NOMO-1 (cell line): Measurements from ENCODE around the gene SERTAD2.

Source experiments
- DNase-seq, 2 experiments: peaks; one replicate each; lab custom pipeline; 2025; ENCODE audit not compliant: unreplicated experiment in 2 of 2; lab: John Stamatoyannopoulos, UW

The SERTAD2 gene

GRCh38 chr2:64650296-64650695 lies 3.4 kb downstream of the SERTAD2 start:
- no peak for DNase-seq

DNA sequence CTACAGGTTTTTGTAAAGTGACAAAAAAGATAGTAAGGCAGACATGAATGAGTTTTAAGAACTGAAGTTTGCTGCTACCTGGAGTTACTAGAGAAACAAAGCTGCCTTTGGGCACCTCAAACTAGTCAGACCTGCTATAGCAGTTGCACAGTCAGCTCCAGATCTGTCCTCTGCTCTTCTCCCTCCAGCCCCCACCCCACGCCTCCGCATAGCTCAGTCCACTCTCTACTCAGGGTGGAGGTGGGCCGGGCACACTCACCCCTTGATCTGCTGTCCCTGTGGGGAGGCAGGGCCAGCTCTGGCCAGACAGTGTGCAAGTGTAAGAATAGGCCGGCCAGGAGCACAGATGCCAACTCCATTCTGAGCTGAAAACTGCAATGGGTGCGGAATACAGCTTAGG lies 4.1 kb downstream of the SERTAD2 start:
- no peak for DNase-seq

- DNase-seq: no peak
These were observed 4.7 kb downstream of the SERTAD2 start for GRCh38 chr2:64649013-64649484.

- DNase-seq: peak; percentile 46 to 78
These were observed 7.5 kb downstream of the SERTAD2 start for GRCh38 chr2:64646007-64646880.

DNA sequence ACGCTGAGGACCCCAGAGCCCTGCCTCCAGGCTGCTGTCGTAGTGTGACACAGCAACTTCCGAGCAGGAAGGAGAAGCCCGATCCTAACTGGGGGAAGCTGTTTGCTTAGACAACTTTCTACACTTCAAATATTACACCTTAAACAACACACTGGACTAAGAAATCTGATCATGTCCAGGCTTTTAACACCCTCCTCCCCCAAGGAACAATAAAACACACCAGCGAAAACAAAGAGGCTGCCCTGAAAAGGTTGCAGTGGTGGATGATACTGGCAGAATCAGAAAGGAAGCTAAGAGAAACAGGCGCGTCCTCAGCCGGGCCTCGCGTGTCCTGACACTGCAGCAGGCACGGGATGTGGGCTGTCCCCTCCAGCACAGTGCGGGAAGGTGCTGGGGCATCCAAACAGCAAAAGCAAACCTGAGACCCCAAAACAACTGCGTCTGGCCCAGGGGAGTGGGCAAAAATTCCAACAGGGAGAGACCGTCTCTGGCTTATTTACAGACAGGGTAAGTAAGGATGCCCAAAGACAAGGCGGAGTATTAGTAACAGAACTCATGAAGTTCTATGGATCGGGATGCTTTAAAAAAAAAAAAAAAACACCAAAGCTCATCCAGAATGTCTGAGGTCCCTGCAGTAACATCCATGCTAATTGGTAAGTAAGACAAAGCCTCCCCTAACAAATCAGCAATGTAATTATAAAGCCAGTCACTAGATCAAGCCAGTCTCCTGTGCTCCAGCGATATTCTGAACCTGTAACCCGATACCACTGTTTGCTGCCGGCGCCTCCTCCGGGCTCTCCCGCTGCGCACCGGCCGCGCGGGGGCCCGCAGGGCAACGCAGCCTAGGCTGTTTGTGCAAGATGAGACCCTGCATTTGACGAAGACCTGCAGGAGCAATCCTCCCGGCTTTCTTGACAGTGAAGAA lies 9.0 kb downstream of the SERTAD2 start:
- peak; percentile 67 to 88 for DNase-seq

DNA sequence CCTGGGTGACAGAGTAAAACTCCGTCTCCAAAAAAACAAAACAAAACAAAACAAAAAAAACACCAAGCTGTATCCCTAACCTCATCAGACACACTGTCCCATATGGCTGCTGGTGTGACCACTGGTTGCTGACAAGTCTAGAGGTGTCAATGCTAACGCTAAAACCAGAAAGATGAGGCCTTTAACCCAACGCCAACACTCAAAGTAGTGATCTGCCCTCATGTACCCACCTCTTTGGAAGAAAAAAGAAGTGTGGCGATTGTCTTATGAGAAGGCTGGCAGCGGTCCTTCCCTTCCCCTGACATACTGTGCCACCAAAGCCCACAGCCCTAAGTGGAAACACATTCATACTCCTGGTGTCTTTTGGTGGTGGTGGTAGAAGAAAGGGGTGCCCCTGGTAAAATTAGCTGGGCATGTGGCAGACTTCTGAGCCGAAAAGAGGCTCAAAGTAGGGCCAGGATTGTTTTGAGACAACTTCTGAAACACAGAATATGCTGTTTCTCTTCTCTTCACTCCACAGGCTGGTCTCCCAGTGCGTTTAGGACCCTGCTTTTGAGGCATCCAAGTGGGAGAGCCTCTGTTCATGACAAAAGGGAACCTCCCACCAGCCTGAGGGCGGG lies 9.8 kb downstream of the SERTAD2 start:
- no peak for DNase-seq

- no peak for DNase-seq
These were observed 12.1 kb downstream of the SERTAD2 start for GRCh38 chr2:64641599-64641998.

- peak in 1 of 2 experiments; percentile 18 for DNase-seq
These were observed 13.3 kb downstream of the SERTAD2 start for GRCh38 chr2:64640153-64641044.

DNA sequence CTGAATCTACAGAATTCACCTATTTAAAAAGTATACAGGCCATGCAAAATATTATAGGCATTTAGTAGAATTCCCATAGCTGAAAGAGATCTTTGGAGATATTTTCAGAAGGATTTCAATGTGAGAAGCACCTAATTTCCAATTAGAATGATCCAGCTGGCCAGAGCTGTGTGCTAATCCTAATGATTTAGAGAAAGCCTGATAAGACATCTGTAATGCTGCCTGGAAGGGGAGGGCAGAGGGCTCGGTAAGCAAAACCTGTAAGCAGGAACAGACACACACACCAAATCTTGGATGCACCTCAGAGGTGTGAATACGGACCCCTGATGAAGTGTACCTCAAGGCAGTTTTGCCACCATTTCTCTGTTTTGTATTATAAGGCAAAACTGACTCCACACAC lies 14.0 kb downstream of the SERTAD2 start:
- no peak for DNase-seq

DNA sequence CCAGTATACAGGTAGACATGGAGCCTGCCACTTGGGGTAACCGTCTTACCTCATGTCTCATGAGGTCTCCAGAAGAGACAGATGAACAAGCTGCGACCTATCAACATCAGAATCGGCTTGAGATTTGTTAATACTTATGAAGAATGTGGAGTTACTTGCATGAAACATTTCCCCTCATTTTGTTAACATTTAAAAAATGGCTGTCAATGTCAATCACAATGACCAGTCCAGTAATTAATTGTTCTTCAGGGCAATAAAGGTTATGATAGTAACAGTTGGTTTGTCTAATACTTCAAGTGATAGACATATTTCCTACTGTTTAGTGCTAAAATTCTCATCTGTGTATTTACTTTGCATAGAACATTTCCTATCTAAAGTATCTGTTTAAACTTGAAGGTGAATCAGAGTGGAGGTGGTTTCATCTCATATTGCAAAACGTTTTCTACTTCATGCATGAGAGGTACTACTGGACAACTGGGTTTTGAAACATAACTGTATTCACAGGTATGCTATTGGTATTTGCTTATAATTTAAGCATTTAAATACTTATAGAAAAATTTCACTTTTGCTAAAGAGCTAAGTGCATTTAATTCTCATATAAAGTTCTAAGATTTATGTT lies 15.1 kb downstream of the SERTAD2 start:
- DNase-seq: no peak

DNA sequence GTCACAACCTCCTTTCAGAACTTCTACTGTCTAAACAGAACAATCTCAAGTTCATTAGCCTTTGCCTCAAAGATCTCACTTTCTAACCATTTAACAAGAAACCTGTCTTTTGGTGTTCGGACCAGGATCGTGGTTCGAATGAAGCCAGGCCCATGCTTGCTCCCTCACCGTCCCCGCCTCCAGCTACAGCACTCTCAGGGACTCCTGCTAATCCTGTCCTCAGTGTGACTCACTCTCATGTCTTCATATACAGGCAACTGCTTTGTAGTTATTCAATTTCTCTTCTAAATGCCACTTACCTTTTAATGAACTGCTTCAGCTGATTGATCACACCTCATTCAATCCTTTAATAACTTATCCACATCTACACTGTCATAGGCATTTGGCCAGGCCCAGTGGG lies 15.8 kb downstream of the SERTAD2 start:
- DNase-seq: peak in 1 of 2 experiments; percentile 21

DNA sequence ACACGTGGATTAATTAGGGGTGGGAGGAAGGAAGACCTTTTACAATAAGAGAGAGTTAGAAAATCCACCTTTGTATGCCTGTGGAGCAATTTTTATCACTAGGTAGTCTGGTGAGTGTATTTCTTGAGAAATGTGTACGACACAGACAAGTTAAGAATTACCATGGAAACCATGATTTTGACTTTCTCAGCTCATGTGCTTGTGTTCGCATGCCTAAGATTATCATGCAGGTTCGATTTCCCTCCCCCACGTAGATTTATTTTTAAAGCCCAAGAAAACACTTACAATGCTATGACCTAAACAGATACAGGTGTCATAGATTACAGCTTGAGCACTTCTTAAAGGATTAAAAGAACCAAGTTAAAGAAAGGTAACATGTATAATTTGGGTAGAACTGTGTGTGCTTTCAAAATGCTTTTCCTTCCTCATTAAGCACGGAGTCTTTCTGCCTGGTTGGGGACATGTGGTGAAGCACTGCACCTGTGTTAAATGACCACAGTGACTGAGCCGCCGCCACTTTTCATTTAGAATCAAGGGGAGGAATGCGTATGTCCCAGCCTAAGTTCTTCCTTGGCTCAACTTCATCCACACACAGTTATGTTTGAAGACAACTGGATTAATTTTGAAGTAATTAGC lies 16.6 kb downstream of the SERTAD2 start:
- peak; percentile 38 to 68 for DNase-seq

DNA sequence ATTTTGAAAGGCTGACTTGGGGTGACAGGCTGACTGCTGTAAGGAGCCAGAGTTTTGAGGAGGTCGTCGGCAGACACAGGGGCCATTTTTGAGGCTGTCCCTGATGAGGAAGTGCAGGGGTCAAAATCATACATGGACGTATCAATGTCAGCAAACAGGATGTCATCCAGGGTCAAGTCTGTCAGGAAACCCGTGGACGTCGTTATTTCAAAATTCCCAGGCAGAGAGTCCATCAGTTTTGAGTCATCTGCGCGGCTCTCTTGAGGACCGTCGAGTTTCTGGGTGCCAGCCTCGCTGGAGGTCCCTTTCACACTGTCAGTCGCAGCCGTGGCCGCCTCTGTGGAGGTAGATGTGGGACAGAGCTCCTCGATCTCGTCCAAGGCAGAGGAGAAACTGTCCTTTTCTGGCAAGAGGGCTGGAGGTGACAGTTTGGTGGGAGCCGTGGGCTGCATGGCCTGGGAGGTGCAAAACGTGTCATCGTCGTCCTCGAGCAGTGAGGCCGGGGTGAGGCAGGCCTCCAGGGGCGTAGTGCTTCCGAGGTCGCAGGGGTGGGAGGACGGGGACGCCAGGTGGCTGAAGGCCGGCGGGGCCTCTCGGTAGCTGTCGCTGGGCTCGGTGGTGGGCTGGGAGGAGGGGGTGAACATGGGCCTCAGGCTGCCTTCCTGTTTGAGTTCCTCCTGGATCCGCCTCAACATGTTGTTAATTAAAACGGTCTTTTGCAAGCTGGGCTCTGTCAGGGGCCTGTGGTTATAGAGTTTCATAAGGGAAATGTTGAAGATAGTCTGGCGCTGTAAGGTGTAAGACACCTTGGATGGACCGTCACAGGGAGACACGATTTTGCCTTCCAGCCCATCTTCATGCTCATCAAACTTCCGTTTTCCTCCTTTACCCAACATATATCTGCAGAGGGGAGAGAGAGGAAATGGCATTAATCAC lies 17.5 kb downstream of the SERTAD2 start:
- peak; percentile 93 to 95 for DNase-seq

GRCh38 chr2:64634345-64635267 lies 19.1 kb downstream of the SERTAD2 start:
- peak; percentile 49 to 55 for DNase-seq

DNA sequence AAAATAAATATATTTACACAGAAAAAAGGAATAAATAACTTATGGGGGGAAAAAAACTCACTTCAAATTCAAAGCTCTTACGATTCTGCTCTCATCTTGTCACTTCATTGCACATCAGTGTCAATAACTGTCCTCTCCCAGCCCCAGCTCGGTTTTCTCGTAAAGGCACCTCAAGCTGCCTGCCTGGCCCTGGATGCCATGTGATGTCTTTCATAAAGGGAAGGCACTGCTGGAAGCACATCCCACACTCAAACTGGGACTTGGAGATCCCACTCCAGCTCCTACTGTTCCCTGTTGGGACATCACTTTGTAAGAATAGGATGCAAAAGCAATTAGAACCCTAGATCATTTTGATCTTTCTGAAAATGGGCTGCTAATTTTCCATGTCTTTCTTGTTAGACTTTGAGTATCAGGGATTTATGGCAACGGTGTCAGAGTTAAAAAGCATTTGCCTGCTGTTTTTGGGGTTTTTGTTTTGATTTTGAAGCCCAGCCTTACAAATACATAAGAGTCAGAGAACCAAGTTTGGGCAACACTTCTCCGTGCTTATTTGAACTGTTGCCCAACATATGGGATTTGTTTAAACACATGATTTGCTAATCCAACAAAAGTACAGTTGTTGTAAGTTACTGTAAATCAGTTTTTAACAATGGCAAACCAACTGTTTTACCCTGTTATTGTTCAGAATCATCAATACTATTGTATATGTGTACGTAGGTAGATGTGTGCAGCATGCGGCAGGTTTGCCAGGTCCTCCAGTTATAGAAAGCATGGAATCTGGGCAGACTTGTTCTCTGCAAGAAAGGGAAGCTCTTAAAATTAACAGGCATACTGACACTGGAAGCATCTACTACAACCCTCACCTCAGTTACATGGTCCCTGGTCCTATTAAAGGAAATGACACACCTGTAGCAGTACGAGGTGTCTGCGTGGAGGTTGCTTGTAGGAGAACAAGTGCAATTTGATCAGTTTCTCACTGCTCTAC lies 20.6 kb downstream of the SERTAD2 start:
- DNase-seq: no peak

GRCh38 chr2:64631771-64632170 lies 21.9 kb downstream of the SERTAD2 start:
- no peak for DNase-seq
